ENCODE results near the gene HSD17B11. TPM values are rescaled to one million over a fixed set of nuclear protein-coding genes. Genes with fewer than 3 reads are reported as not detected.

Gene HSD17B11
- total RNA-seq, 1 experiment from 2014 or later = 14.0 TPM

- Mint-ChIP-seq H3K27ac (no peak overlapping the region), H3K27me3 (ENCODE audit: low read depth) (no peaks in the 10 kb centered on the region), H3K9me3 (no peaks in the 10 kb centered on the region), H3K36me3 (no peaks in the 10 kb centered on the region), H3K4me3 (no peak overlapping the region), H3K4me1 (0 out of 2 replicates have a peak, but pooled peaks cover 2% of the 10 kb centered on the region)
- TF ChIP-seq EMX1 (CRISPR knock-in tag; IDR thresholded peaks at IDR 0.05) = no peak
- TF ChIP-seq NFE2L1 (CRISPR knock-in tag; IDR thresholded peaks at IDR 0.05) = no peak
- TF ChIP-seq GTF2I (CRISPR knock-in tag; conservative IDR thresholded peaks at IDR 0.05) = no peak
- TF ChIP-seq ATF1 (CRISPR knock-in tag; IDR thresholded peaks at IDR 0.05) = no peak
- TF ChIP-seq ZNF425 (CRISPR knock-in tag; conservative IDR thresholded peaks at IDR 0.05) = no peak
- TF ChIP-seq CREM (CRISPR knock-in tag; IDR thresholded peaks at IDR 0.05) = no peak
- TF ChIP-seq AFF4 (CRISPR knock-in tag; IDR thresholded peaks at IDR 0.05; ENCODE audit: borderline replicate concordance) = no peak
- TF ChIP-seq ZNF138 (CRISPR knock-in tag; conservative IDR thresholded peaks at IDR 0.05) = no peak
- TF ChIP-seq ZBTB43 (CRISPR knock-in tag; IDR thresholded peaks at IDR 0.05) = no peak
- TF ChIP-seq NR2C2 (CRISPR knock-in tag; IDR thresholded peaks at IDR 0.05) = no peak
- POLR2A ChIA-PET = no interaction called here
- CTCF ChIA-PET = no interaction called here
- no peak for ATAC-seq
- DNase-seq (ENCODE audit: low spot score) = no peak
These were observed 79.3 kb downstream of the HSD17B11 start for GRCh38 chr4:87311684-87312083.

- POLR2A ChIA-PET = no interaction called here
- DNase-seq (ENCODE audit: low spot score) (no peak), ATAC-seq (no peak)
- H3K9me3 Mint-ChIP-seq = no peaks in the 10 kb centered on the region
- no peaks in the 10 kb centered on the region for H3K27me3 Mint-ChIP-seq (ENCODE audit: low read depth)
- CTCF ChIA-PET = no interaction called here
- 0 out of 2 replicates have a peak, but pooled peaks cover 2% of the 10 kb centered on the region for H3K4me1 Mint-ChIP-seq
- H3K27ac Mint-ChIP-seq = no peak overlapping the region; the same call in 1 of the 2 replicates
- no peaks in the 10 kb centered on the region for H3K36me3 Mint-ChIP-seq
- H3K4me3 Mint-ChIP-seq = no peak overlapping the region
- TF ChIP-seq ZBTB43 (CRISPR knock-in tag; IDR thresholded peaks at IDR 0.05) = no peak
- TF ChIP-seq FOXP1 (CRISPR knock-in tag; IDR thresholded peaks at IDR 0.05; ENCODE audit: borderline replicate concordance) = no peak
- TF ChIP-seq ZNF416 (CRISPR knock-in tag; IDR thresholded peaks at IDR 0.05) = no peak
- no peak for TF ChIP-seq SOX15 (CRISPR knock-in tag; IDR thresholded peaks at IDR 0.05)
- no peak for TF ChIP-seq ZNF317 (CRISPR knock-in tag; IDR thresholded peaks at IDR 0.05; ENCODE audit: borderline replicate concordance, low read depth)
- no peak for TF ChIP-seq ZNF671 (CRISPR knock-in tag; IDR thresholded peaks at IDR 0.05)
- TF ChIP-seq PRDM15 (CRISPR knock-in tag; IDR thresholded peaks at IDR 0.05) = no peak
- no peak for TF ChIP-seq ZNF425 (CRISPR knock-in tag; conservative IDR thresholded peaks at IDR 0.05)
- TF ChIP-seq ESRRA (CRISPR knock-in tag; IDR thresholded peaks at IDR 0.05; ENCODE audit: borderline replicate concordance) = no peak
These were observed 80.2 kb downstream of the HSD17B11 start for GRCh38 chr4:87310691-87311335.
